Measurements from ENCODE around the gene AJAP1. TPM values are rescaled to one million over a fixed set of nuclear protein-coding genes. Genes with fewer than 3 reads are reported as not detected.

AJAP1 gene
- total and polyA plus RNA-seq, 2 of the 13 experiments (the other 11 are each of a cell fraction or from before 2014, with no cell fraction given), result not detected

- no peak for TF ChIP-seq ZFP90 (CRISPR knock-in tag; IDR thresholded peaks at IDR 0.05; ENCODE audit: borderline replicate concordance)
- TF ChIP-seq ZNF589 (CRISPR knock-in tag; conservative IDR thresholded peaks at IDR 0.05), result no peak
- TF ChIP-seq DNMT1 (CRISPR knock-in tag; IDR thresholded peaks at IDR 0.05), result no peak
- TF ChIP-seq ZNF234 (CRISPR knock-in tag; conservative IDR thresholded peaks at IDR 0.05), result no peak
- no peak for TF ChIP-seq ZNF33A (CRISPR knock-in tag; IDR thresholded peaks at IDR 0.05; ENCODE audit: borderline replicate concordance)
- no peak for TF ChIP-seq TBX3 (IDR thresholded peaks at IDR 0.05; ENCODE audit: borderline replicate concordance)
- no peak for TF ChIP-seq MTF2 (CRISPR knock-in tag; IDR thresholded peaks at IDR 0.05; ENCODE audit: borderline replicate concordance)
- no peak for TF ChIP-seq XBP1 (CRISPR knock-in tag; IDR thresholded peaks at IDR 0.05)
Observed at GRCh38 chr1:4657244-4657789, 2.9 kb downstream of the AJAP1 start (continued).

- DNase-seq (ENCODE audit: low spot score) (no peak), ATAC-seq (no peak), FAIRE-seq (no peak)
- Histone ChIP-seq H4K20me1 (ENCODE audit: insufficient read depth, low read length) (no peaks in the 10 kb centered on the region), H3K4me2 (ENCODE audit: low read depth, low read length) (no peak overlapping the region), H3K4me1 (ENCODE audit: insufficient read depth, low read length) (no peaks in the 10 kb centered on the region), H3K9me3 (ENCODE audit: low read length) (no peaks in the 10 kb centered on the region), H3K4me3 (replicated peaks in 1 of 3; ENCODE audit: insufficient read depth in 1 of 3, low read depth in 2 of 3, low read length in 3 of 3) (no peak overlapping the region), H3K27me3 (ENCODE audit: control insufficient read depth in 1 of 2, insufficient read depth in 2 of 2, low read length in 2 of 2) (peaks cover 1 to 43% of the 10 kb centered on the region in 2 experiments), H3K36me3 (replicated peaks in 1 of 2; ENCODE audit: control insufficient read depth in 1 of 2, insufficient read depth in 2 of 2, low read length in 2 of 2) (no peaks in the 10 kb centered on the region), H3K9ac (ENCODE audit: insufficient read depth, low read depth, low read length) (no peak overlapping the region), H2AFZ (ENCODE audit: low read length) (no peak overlapping the region), H3K27ac (ENCODE audit: extremely low read length, insufficient read depth, low read length) (no peak overlapping the region), H3K79me2 (ENCODE audit: insufficient read depth, low read length) (no peaks in the 10 kb centered on the region)
- intact Hi-C loops (cut with micrococcal nuclease; ENCODE audit: unreplicated experiment) (loop anchor here (2.0 kb wide), 1 partner anchor 85 kb away; no protein-coding TSS in a partner anchor), in situ Hi-C loops (cut with HindIII; ENCODE audit: extremely low pct_ligation_motif_present, low pct_unique_long_range_greater_than_20kb) (loop anchor here (10.0 kb wide), 1 partner anchor 167 kb away; no protein-coding TSS in a partner anchor)
- no TSS peak for BruUV-seq (replicated peaks)
- no CpG with 5 or more reads among the region's 24 CpGs for WGBS (ENCODE audit: low lambda C conversion rate)
- ChIA-PET CTCF (ENCODE audit: low intra/inter-chr PET ratio, low total read pairs) (no interaction called here), POLR2A (no interaction called here)
- TF ChIP-seq ZBTB7A (CRISPR knock-in tag; IDR thresholded peaks at IDR 0.05) (no peak), HMGXB3 (CRISPR knock-in tag; IDR thresholded peaks at IDR 0.05; ENCODE audit: borderline replicate concordance) (no peak), SSRP1 (CRISPR knock-in tag; IDR thresholded peaks at IDR 0.05) (no peak), NONO (IDR thresholded peaks at IDR 0.05) (no peak), NONO (CRISPR knock-in tag; conservative IDR thresholded peaks at IDR 0.05) (no peak), REXO4 (CRISPR knock-in tag; IDR thresholded peaks at IDR 0.05; ENCODE audit: borderline replicate concordance) (no peak), ZNF839 (CRISPR knock-in tag; IDR thresholded peaks at IDR 0.05; ENCODE audit: borderline replicate concordance) (no peak), SRY (CRISPR knock-in tag; IDR thresholded peaks at IDR 0.05) (no peak), FOXP4 (CRISPR knock-in tag; IDR thresholded peaks at IDR 0.05) (no peak), HMG20A (CRISPR knock-in tag; IDR thresholded peaks at IDR 0.05; ENCODE audit: borderline replicate concordance) (no peak)
Observed at GRCh38 chr1:4657960-4658541, 3.6 kb downstream of the AJAP1 start.
